HepG2 (cell line): Measurements from ENCODE around the gene SLX4. TPM values are rescaled to one million over a fixed set of nuclear protein-coding genes. Genes with fewer than 3 reads are reported as not detected.

Experiments used
- CENPT ChIP-seq: sonication (generic); formaldehyde crosslinking; IDR thresholded peaks from 2 replicates; pipeline ENCODE4 v1.8.0; 2022; ENCODE audit warnings: low read depth, mild to moderate bottlenecking, moderate library complexity, missing genetic modification reagents
- CHD4 ChIP-seq: fragments of 200-600 bp; sonication (generic); IDR thresholded peaks from 2 replicates; pipeline ENCODE4 v1.7.0; 2017; ENCODE audit warnings: mild to moderate bottlenecking, low read length, borderline replicate concordance
- LRRFIP1 ChIP-seq: sonication (generic); formaldehyde crosslinking; conservative IDR thresholded peaks from 2 replicates; pipeline ENCODE4 v1.4.0; 2020; ENCODE audit warnings: missing genetic modification reagents
- NRL ChIP-seq: sonication (generic); formaldehyde crosslinking; IDR thresholded peaks from 2 replicates; pipeline ENCODE4 v1.5.0; 2020; ENCODE audit warnings: missing genetic modification reagents, mild to moderate bottlenecking, moderate library complexity, borderline replicate concordance
- RCOR2 ChIP-seq: IDR thresholded peaks from 2 replicates; pipeline ENCODE4 v1.6.1; 2016; ENCODE audit warnings: missing biosample characterization, missing genetic modification reagents
- REPIN1 ChIP-seq: sonication (generic); formaldehyde crosslinking; IDR thresholded peaks from 2 replicates; pipeline ENCODE4 v1.8.0; 2022; ENCODE audit warnings: missing genetic modification reagents, low read depth, mild to moderate bottlenecking, borderline replicate concordance
- SNAPC4 ChIP-seq: sonication (generic); formaldehyde crosslinking; IDR thresholded peaks from 2 replicates; pipeline ENCODE4 v1.4.0; 2020; ENCODE audit warnings: mild to moderate bottlenecking, missing genetic modification reagents
- SRSF4 ChIP-seq: fragments of 200-400 bp; formaldehyde crosslinking; IDR thresholded peaks from one replicate; pipeline ENCODE4 v1.6.1; 2018; ENCODE audit warnings: mild to moderate bottlenecking, low read depth, low read length, moderate library complexity; ENCODE audit not compliant: poor library complexity, severe bottlenecking
- SUZ12 ChIP-seq: fragments of 150-350 bp; IDR thresholded peaks from 2 replicates; pipeline ENCODE4 v1.6.1; 2014; ENCODE audit warnings: low read depth, low read length
- U2AF1 ChIP-seq: fragments of 200-400 bp; formaldehyde crosslinking; optimal IDR thresholded peaks from 2 replicates; pipeline ENCODE3; 2017; ENCODE audit warnings: mild to moderate bottlenecking, low read depth, low read length
- ZNF30 ChIP-seq: sonication (generic); formaldehyde crosslinking; IDR thresholded peaks from 2 replicates; pipeline ENCODE4 v1.5.0; 2020; ENCODE audit warnings: mild to moderate bottlenecking, missing genetic modification reagents
- ZNF362 ChIP-seq: sonication (generic); formaldehyde crosslinking; IDR thresholded peaks from 2 replicates; pipeline ENCODE4 v1.4.0; 2020; ENCODE audit warnings: missing genetic modification reagents, mild to moderate bottlenecking, borderline replicate concordance
- polyA plus RNA-seq, 8 experiments: library from polyadenylated mRNA; depleted of rRNA in 3 of 8; stranded (reverse) in 7 of 8; unstranded in 1 of 8; fragments of >200 nt; fragmentation: Illumina TruSeq in 4 of 8; extraction: Trizol in 4 of 8; gene quantifications; 2 replicates each; pipeline versions ENCODE4 v1.2.1 to v1.2.3, GENCODE V29; 2011 to 2016; ENCODE audit warnings: low read depth in 4 of 8, missing spikeins in 1 of 8, mixed read lengths in 1 of 8; ENCODE audit not compliant: insufficient read depth in 1 of 8
- total RNA-seq, 5 experiments: library from RNA; depleted of rRNA; stranded (reverse); fragments of >200 nt; fragmentation: Illumina TruSeq; extraction: Trizol; gene quantifications; 2 replicates each; pipeline ENCODE4 v1.2.3, GENCODE V29; 2016; ENCODE audit warnings: low read depth in 1 of 5
- TF ChIP-seq, protein P1 (sequence below): sonication (generic); formaldehyde crosslinking; IDR thresholded peaks from 2 replicates; pipeline ENCODE4 v1.5.1; 2020; ENCODE audit warnings: mild to moderate bottlenecking, missing genetic modification reagents, borderline replicate concordance

Gene SLX4
- total and polyA plus RNA-seq, 2 of the 13 experiments (the other 11 are each of a cell fraction or from before 2014, with no cell fraction given), result 1.1 to 3.6 TPM

- TF ChIP-seq SRSF4 (no peak), CENPT (CRISPR knock-in tag) (peak; percentile 37; the same call in 1 of the 2 replicates), ZNF30 (CRISPR knock-in tag) (0 out of 2 replicates have a peak, but pooled peaks have one; percentile 73), LRRFIP1 (CRISPR knock-in tag) (no peak), SNAPC4 (CRISPR knock-in tag) (peak; percentile 27; the same call in 1 of the 2 replicates), SUZ12 (no peak), ZNF362 (CRISPR knock-in tag) (peak; percentile 64; the same call in 1 of the 2 replicates), REPIN1 (CRISPR knock-in tag) (peak; percentile 92; the same call in 1 of the 2 replicates), U2AF1 (no peak), NRL (CRISPR knock-in tag) (peak; percentile 61), CHD4 (no peak), RCOR2 (CRISPR knock-in tag) (peak; percentile 82)
- TF ChIP-seq, protein P1, sequence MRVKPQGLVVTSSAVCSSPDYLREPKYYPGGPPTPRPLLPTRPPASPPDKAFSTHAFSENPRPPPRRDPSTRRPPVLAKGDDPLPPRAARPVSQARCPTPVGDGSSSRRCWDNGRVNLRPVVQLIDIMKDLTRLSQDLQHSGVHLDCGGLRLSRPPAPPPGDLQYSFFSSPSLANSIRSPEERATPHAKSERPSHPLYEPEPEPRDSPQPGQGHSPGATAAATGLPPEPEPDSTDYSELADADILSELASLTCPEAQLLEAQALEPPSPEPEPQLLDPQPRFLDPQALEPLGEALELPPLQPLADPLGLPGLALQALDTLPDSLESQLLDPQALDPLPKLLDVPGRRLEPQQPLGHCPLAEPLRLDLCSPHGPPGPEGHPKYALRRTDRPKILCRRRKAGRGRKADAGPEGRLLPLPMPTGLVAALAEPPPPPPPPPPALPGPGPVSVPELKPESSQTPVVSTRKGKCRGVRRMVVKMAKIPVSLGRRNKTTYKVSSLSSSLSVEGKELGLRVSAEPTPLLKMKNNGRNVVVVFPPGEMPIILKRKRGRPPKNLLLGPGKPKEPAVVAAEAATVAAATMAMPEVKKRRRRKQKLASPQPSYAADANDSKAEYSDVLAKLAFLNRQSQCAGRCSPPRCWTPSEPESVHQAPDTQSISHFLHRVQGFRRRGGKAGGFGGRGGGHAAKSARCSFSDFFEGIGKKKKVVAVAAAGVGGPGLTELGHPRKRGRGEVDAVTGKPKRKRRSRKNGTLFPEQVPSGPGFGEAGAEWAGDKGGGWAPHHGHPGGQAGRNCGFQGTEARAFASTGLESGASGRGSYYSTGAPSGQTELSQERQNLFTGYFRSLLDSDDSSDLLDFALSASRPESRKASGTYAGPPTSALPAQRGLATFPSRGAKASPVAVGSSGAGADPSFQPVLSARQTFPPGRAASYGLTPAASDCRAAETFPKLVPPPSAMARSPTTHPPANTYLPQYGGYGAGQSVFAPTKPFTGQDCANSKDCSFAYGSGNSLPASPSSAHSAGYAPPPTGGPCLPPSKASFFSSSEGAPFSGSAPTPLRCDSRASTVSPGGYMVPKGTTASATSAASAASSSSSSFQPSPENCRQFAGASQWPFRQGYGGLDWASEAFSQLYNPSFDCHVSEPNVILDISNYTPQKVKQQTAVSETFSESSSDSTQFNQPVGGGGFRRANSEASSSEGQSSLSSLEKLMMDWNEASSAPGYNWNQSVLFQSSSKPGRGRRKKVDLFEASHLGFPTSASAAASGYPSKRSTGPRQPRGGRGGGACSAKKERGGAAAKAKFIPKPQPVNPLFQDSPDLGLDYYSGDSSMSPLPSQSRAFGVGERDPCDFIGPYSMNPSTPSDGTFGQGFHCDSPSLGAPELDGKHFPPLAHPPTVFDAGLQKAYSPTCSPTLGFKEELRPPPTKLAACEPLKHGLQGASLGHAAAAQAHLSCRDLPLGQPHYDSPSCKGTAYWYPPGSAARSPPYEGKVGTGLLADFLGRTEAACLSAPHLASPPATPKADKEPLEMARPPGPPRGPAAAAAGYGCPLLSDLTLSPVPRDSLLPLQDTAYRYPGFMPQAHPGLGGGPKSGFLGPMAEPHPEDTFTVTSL (CRISPR knock-in tag), result peak; percentile 55; the same call in 1 of the 2 replicates
Measured at GRCh38 chr16:3596101-3596861, 15.1 kb downstream of the SLX4 start (continued).
